Activated naive CD4-positive, alpha-beta T cell treated with anti-CD3 and anti-CD28 coated beads, Interleukin-2, amount 50 U/mL, for 24 hours (primary cell): ENCODE measurements around the gene SLC24A4.

ENCODE experiments used
- H3K27ac Mint-ChIP-seq: one replicate; pipeline ENCODE4 v1.8.0; 2021; ENCODE audit warnings: mild to moderate bottlenecking, mixed read lengths
- H3K27me3 Mint-ChIP-seq: one replicate; pipeline ENCODE4 v1.8.0; 2021; ENCODE audit warnings: mixed read lengths
- H3K36me3 Mint-ChIP-seq: one replicate; pipeline ENCODE4 v1.8.0; 2021; ENCODE audit warnings: mixed read lengths
- H3K4me1 Mint-ChIP-seq: one replicate; pipeline ENCODE4 v1.8.0; 2021; ENCODE audit warnings: mixed read lengths
- H3K4me3 Mint-ChIP-seq: one replicate; pipeline ENCODE4 v1.8.0; 2021; ENCODE audit warnings: mild to moderate bottlenecking, mixed read lengths
- H3K9me3 Mint-ChIP-seq: one replicate; pipeline ENCODE4 v1.8.0; 2021; ENCODE audit warnings: mixed read lengths

Gene SLC24A4

GRCh38 chr14:92459030-92459949 lies 136.3 kb downstream of the SLC24A4 start:
- Mint-ChIP-seq H3K36me3 (no peaks in the 10 kb centered on the region), H3K4me1 (peaks cover 10% of the 10 kb centered on the region), H3K4me3 (no peak overlapping the region), H3K27me3 (peaks cover 1% of the 10 kb centered on the region), H3K9me3 (no peaks in the 10 kb centered on the region), H3K27ac (no peak overlapping the region)

- no peak overlapping the region for H3K4me3 Mint-ChIP-seq
- H3K36me3 Mint-ChIP-seq = no peaks in the 10 kb centered on the region
- peaks cover 10% of the 10 kb centered on the region for H3K4me1 Mint-ChIP-seq
- H3K27ac Mint-ChIP-seq = no peak overlapping the region
- peaks cover 1% of the 10 kb centered on the region for H3K27me3 Mint-ChIP-seq
- no peaks in the 10 kb centered on the region for H3K9me3 Mint-ChIP-seq
Observed at GRCh38 chr14:92459950-92460421, 137.0 kb downstream of the SLC24A4 start.

GRCh38 chr14:92460541-92460915 lies 137.6 kb downstream of the SLC24A4 start:
- no peak overlapping the region for H3K27ac Mint-ChIP-seq
- no peaks in the 10 kb centered on the region for H3K36me3 Mint-ChIP-seq
- H3K4me3 Mint-ChIP-seq = no peak overlapping the region

GRCh38 chr14:92460916-92461579 lies 138.1 kb downstream of the SLC24A4 start:
- Mint-ChIP-seq H3K27me3 (peaks cover 1% of the 10 kb centered on the region), H3K27ac (no peak overlapping the region), H3K4me1 (peaks cover 10% of the 10 kb centered on the region), H3K4me3 (no peak overlapping the region), H3K36me3 (no peaks in the 10 kb centered on the region), H3K9me3 (no peaks in the 10 kb centered on the region)

More at GRCh38 chr14:92460541-92460915, 137.6 kb downstream of the SLC24A4 start:
- Mint-ChIP-seq H3K9me3 (no peaks in the 10 kb centered on the region), H3K27me3 (peaks cover 1% of the 10 kb centered on the region), H3K4me1 (peaks cover 10% of the 10 kb centered on the region)

GRCh38 chr14:92461891-92462290 lies 138.9 kb downstream of the SLC24A4 start:
- Mint-ChIP-seq H3K9me3 (no peaks in the 10 kb centered on the region), H3K27me3 (peaks cover 1% of the 10 kb centered on the region), H3K4me1 (peaks cover 10% of the 10 kb centered on the region), H3K36me3 (no peaks in the 10 kb centered on the region), H3K27ac (no peak overlapping the region), H3K4me3 (no peak overlapping the region)

GRCh38 chr14:92462568-92462967 lies 139.6 kb downstream of the SLC24A4 start:
- peaks cover 3% of the 10 kb centered on the region for H3K36me3 Mint-ChIP-seq
- no peak overlapping the region for H3K27ac Mint-ChIP-seq
- H3K9me3 Mint-ChIP-seq = no peaks in the 10 kb centered on the region
- H3K4me3 Mint-ChIP-seq = no peak overlapping the region
- H3K4me1 Mint-ChIP-seq = peaks cover 10% of the 10 kb centered on the region
- peaks cover 1% of the 10 kb centered on the region for H3K27me3 Mint-ChIP-seq

GRCh38 chr14:92463141-92463540 lies 140.2 kb downstream of the SLC24A4 start:
- H3K27me3 Mint-ChIP-seq = peaks cover 1% of the 10 kb centered on the region
- no peak overlapping the region for H3K27ac Mint-ChIP-seq
- peaks cover 3% of the 10 kb centered on the region for H3K36me3 Mint-ChIP-seq
- no peaks in the 10 kb centered on the region for H3K9me3 Mint-ChIP-seq
- peaks cover 10% of the 10 kb centered on the region for H3K4me1 Mint-ChIP-seq
- H3K4me3 Mint-ChIP-seq = no peak overlapping the region

GRCh38 chr14:92464156-92464555 lies 141.2 kb downstream of the SLC24A4 start:
- H3K27me3 Mint-ChIP-seq = peaks cover 1% of the 10 kb centered on the region

GRCh38 chr14:92464716-92465115 lies 141.8 kb downstream of the SLC24A4 start:
- Mint-ChIP-seq H3K4me1 (peaks cover 10% of the 10 kb centered on the region), H3K27ac (no peak overlapping the region), H3K27me3 (peaks cover 1% of the 10 kb centered on the region), H3K9me3 (no peaks in the 10 kb centered on the region), H3K4me3 (no peak overlapping the region), H3K36me3 (peaks cover 4% of the 10 kb centered on the region)

More at GRCh38 chr14:92464156-92464555, 141.2 kb downstream of the SLC24A4 start:
- no peaks in the 10 kb centered on the region for H3K9me3 Mint-ChIP-seq
- peaks cover 4% of the 10 kb centered on the region for H3K36me3 Mint-ChIP-seq
- H3K4me1 Mint-ChIP-seq = peaks cover 10% of the 10 kb centered on the region
- H3K27ac Mint-ChIP-seq = no peak overlapping the region
- H3K4me3 Mint-ChIP-seq = no peak overlapping the region

- Mint-ChIP-seq H3K4me1 (peaks cover 10% of the 10 kb centered on the region), H3K4me3 (no peak overlapping the region), H3K9me3 (no peaks in the 10 kb centered on the region), H3K27me3 (peaks cover 1% of the 10 kb centered on the region), H3K27ac (no peak overlapping the region), H3K36me3 (peaks cover 4% of the 10 kb centered on the region)
Observed at GRCh38 chr14:92465353-92466055, 142.5 kb downstream of the SLC24A4 start.

- Mint-ChIP-seq H3K27me3 (peaks cover 1% of the 10 kb centered on the region), H3K27ac (no peak overlapping the region), H3K4me3 (no peak overlapping the region), H3K36me3 (peaks cover 4% of the 10 kb centered on the region), H3K9me3 (no peaks in the 10 kb centered on the region), H3K4me1 (peaks cover 10% of the 10 kb centered on the region)
Observed at GRCh38 chr14:92466059-92466458, 143.1 kb downstream of the SLC24A4 start.

- H3K9me3 Mint-ChIP-seq = no peaks in the 10 kb centered on the region
- no peaks in the 10 kb centered on the region for H3K27me3 Mint-ChIP-seq
- peaks cover 14% of the 10 kb centered on the region for H3K4me1 Mint-ChIP-seq
- H3K27ac Mint-ChIP-seq = no peak overlapping the region
- peaks cover 4% of the 10 kb centered on the region for H3K36me3 Mint-ChIP-seq
- H3K4me3 Mint-ChIP-seq = no peak overlapping the region
Observed at GRCh38 chr14:92469515-92469914, 146.6 kb downstream of the SLC24A4 start.

GRCh38 chr14:92470215-92470614 lies 147.2 kb downstream of the SLC24A4 start:
- Mint-ChIP-seq H3K27me3 (no peaks in the 10 kb centered on the region), H3K27ac (no peak overlapping the region)

GRCh38 chr14:92470811-92471210 lies 147.8 kb downstream of the SLC24A4 start:
- Mint-ChIP-seq H3K27me3 (no peaks in the 10 kb centered on the region), H3K36me3 (peaks cover 4% of the 10 kb centered on the region), H3K4me3 (no peak overlapping the region), H3K4me1 (peaks cover 14% of the 10 kb centered on the region), H3K9me3 (no peaks in the 10 kb centered on the region), H3K27ac (no peak overlapping the region)

More at GRCh38 chr14:92470215-92470614, 147.2 kb downstream of the SLC24A4 start:
- peaks cover 4% of the 10 kb centered on the region for H3K36me3 Mint-ChIP-seq
- H3K4me3 Mint-ChIP-seq = no peak overlapping the region
- H3K4me1 Mint-ChIP-seq = peaks cover 14% of the 10 kb centered on the region
- H3K9me3 Mint-ChIP-seq = no peaks in the 10 kb centered on the region

GRCh38 chr14:92471919-92472318 lies 149.0 kb downstream of the SLC24A4 start:
- H3K4me1 Mint-ChIP-seq = peaks cover 14% of the 10 kb centered on the region
- H3K36me3 Mint-ChIP-seq = peaks cover 4% of the 10 kb centered on the region
- no peak overlapping the region for H3K4me3 Mint-ChIP-seq
- H3K27me3 Mint-ChIP-seq = no peaks in the 10 kb centered on the region
- no peak overlapping the region for H3K27ac Mint-ChIP-seq
- H3K9me3 Mint-ChIP-seq = no peaks in the 10 kb centered on the region
